Measurements from ENCODE around the gene RABAC1.

DNA sequence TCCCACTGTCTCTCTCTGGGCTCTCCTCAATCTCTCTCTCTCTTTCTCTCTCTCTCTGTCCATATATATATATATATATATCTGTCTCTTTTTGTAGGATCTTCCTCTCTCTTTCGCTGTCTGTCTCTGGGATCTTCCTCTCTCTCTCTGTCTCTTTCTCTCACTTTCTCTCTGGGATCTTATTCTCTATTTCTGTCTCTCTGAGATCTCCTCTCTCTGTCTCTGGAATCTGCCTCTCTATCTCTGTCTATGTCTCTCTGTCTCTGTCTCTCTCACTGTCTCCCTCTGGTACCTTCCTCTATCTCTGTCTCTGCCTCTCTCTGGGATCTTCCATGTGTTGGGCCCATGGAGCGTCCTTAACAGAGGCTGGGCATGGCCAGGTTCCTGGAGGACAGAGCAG lies 31.5 kb upstream of the RABAC1 start:
- TF ChIP-seq, protein P1, sequence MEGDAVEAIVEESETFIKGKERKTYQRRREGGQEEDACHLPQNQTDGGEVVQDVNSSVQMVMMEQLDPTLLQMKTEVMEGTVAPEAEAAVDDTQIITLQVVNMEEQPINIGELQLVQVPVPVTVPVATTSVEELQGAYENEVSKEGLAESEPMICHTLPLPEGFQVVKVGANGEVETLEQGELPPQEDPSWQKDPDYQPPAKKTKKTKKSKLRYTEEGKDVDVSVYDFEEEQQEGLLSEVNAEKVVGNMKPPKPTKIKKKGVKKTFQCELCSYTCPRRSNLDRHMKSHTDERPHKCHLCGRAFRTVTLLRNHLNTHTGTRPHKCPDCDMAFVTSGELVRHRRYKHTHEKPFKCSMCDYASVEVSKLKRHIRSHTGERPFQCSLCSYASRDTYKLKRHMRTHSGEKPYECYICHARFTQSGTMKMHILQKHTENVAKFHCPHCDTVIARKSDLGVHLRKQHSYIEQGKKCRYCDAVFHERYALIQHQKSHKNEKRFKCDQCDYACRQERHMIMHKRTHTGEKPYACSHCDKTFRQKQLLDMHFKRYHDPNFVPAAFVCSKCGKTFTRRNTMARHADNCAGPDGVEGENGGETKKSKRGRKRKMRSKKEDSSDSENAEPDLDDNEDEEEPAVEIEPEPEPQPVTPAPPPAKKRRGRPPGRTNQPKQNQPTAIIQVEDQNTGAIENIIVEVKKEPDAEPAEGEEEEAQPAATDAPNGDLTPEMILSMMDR (IDR thresholded peaks at IDR 0.05): no peak
- no peak for TF ChIP-seq ZFX (IDR thresholded peaks at IDR 0.05; ENCODE audit: borderline replicate concordance)

Measured in 22Rv1 (cell line).